Fibroblast of skin of right quadriceps (primary cell): ENCODE data around the gene PGBD5.
A peak's percentile ranks its signal among the peaks of the same experiment; 100 is the strongest.
"Not testable (repeated sequence)": the region's sequence is repeated elsewhere in the genome, so short reads cannot be mapped to it uniquely, and the experiment has no call there.

Experiments
- DNase-seq: peaks from one replicate; pipeline ENCODE4 v3.0.0-alpha.2; 2013

The PGBD5 gene

GRCh38 chr1:230426246-230427093, at the start of gene PGBD5:
TSS of gene PGBD5 (minus strand) at chr1:230426332. CDS start at chr1:230425928, 404 bp downstream.
- peak; percentile 56 for DNase-seq

- DNase-seq: not testable (repeated sequence)
Observed at GRCh38 chr1:230474924-230475323, 48.8 kb upstream of the PGBD5 start.

GRCh38 chr1:230470750-230471149, 44.6 kb upstream of the PGBD5 start:
- DNase-seq: not testable (repeated sequence)

GRCh38 chr1:230469271-230469670, 43.1 kb upstream of the PGBD5 start:
- no peak for DNase-seq

- no peak for DNase-seq
Observed at GRCh38 chr1:230465691-230466090, 39.6 kb upstream of the PGBD5 start.

- DNase-seq: no peak
Observed at GRCh38 chr1:230464671-230465070, 38.5 kb upstream of the PGBD5 start.

- DNase-seq: no peak
Observed at GRCh38 chr1:230463760-230464159, 37.6 kb upstream of the PGBD5 start.

- no peak for DNase-seq
Observed at GRCh38 chr1:230463326-230463725, 37.2 kb upstream of the PGBD5 start.

- peak; percentile 47 for DNase-seq
Observed at GRCh38 chr1:230459465-230459864, 33.3 kb upstream of the PGBD5 start.

GRCh38 chr1:230458509-230458908, 32.4 kb upstream of the PGBD5 start:
- no peak for DNase-seq

GRCh38 chr1:230456478-230456877, 30.3 kb upstream of the PGBD5 start:
- DNase-seq: no peak

GRCh38 chr1:230455291-230455690, 29.2 kb upstream of the PGBD5 start:
- no peak for DNase-seq

GRCh38 chr1:230453377-230453776, 27.2 kb upstream of the PGBD5 start:
- DNase-seq: no peak

GRCh38 chr1:230441183-230442029, 15.3 kb upstream of the PGBD5 start:
- DNase-seq: no peak

GRCh38 chr1:230435108-230435507, 9.0 kb upstream of the PGBD5 start:
- DNase-seq: no peak

GRCh38 chr1:230431527-230431926, 5.4 kb upstream of the PGBD5 start:
- no peak for DNase-seq

GRCh38 chr1:230430499-230430898, 4.4 kb upstream of the PGBD5 start:
- DNase-seq: no peak

- DNase-seq: no peak
Observed at GRCh38 chr1:230429067-230429735, 3.1 kb upstream of the PGBD5 start.

- DNase-seq: no peak
Observed at GRCh38 chr1:230427981-230428380, 1.8 kb upstream of the PGBD5 start.

GRCh38 chr1:230427094-230427876, 1.2 kb upstream of the PGBD5 start:
- no peak for DNase-seq

GRCh38 chr1:230425252-230426091, 660 bp downstream of the PGBD5 start:
- DNase-seq: no peak
